Activated CD4-positive, alpha-beta T cell treated with anti-CD3 and anti-CD28 coated beads, Interleukin-2, Interleukin-6, amounts not matched to agents 100 ng/mL and 50 ng/mL, durations not matched to agents 16 hours and 8 hours (primary cell): ENCODE measurements around the gene ASPDH.
"Not testable (repeated sequence)": the region's sequence is repeated elsewhere in the genome, so short reads cannot be mapped to it uniquely, and the experiment has no call there.

Experiments
- DNase-seq: peaks from one replicate; pipeline ENCODE4 v3.0.0-alpha.2; 2020

The ASPDH gene

DNA sequence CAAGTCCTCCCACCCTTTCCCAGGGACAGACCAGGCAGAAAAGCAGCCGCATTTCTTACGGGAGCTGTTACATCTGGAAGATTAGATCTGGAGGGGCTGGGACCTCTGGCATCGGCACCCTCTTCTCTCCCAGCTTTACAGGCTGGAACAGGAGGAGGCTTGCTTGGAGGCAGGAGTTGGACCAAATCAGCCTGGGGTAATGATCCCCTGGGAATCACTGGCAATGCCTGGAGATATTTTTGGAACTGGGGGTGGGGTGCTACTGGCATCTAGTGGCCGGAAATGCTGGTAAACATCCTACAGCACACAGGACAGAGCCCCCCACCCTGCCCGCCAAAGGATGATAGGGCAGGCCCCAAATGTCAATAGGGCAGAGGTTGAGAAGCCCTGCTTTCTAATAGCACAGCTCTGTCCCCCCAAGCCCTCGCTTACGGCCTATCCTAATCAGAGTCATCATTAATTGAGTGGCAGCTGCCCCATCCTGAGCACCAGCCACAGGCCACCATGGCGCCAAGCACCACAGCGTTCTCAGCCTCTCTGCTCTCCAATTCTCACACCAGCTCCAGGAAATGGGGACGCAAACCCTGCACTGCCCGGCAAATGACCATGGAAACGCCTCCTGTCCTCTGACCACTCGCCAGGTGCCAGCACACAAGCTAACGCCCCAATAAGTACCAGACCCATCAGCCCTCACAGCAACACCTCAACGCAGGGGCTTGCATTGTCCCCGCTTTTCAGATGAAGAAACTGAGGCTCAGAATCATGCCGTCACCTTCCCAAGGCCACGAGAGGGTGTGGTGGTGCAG, 33.9 kb upstream of the ASPDH start:
- no peak for DNase-seq

DNA sequence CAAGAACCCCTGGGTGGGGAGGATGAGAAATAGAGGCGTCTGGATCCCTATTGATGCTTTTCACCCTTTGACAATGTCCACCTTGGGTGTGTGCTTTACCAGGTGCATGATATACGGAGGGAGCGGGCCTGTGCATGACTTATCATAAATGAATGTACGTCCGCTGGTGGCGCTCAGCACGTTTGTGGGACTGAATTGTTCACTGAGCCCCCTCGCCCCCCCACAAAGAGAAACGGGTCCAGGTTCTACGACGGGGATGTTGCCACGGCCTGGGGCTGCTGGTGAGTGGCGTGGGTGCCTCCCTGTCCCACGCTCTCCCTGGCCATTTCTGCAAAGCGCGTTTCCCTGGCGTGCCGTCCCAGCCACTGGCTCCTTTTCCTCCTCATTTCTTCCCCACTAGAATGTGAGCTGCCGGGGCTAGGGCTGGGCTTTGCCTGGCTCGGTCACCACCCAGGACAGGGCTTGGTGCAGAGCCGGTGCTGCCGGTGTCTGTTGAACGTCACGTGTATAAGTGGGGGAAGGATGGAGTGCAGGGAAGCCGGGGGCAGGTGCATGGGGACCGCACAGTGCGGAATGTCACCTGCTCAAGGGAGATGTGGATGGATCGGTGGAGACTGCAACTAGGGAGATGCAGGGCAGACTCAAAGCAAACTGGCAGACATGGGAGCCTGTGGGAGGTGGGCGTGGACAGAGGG, 33.0 kb upstream of the ASPDH start:
- no peak for DNase-seq

DNA sequence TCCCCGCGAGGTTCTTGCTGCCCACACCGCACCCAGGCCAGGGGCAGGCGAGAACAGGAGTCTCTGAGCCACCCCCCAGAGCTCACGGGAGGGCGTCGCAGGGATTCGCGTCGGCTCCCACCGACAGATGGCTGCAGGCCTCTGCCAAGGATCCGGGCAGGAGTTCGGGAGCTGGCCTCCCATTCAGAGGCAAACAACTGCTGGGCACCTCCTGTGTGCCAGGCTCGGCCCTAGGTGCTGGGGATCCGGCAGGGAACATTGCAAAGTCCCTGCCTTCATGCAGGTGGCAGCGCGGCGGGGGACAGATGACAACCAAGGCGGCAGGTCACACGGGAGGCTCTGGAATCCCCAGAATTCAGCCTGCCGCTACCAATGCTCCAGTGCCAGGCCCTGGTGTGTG, 29.2 kb upstream of the ASPDH start:
- no peak for DNase-seq

DNA sequence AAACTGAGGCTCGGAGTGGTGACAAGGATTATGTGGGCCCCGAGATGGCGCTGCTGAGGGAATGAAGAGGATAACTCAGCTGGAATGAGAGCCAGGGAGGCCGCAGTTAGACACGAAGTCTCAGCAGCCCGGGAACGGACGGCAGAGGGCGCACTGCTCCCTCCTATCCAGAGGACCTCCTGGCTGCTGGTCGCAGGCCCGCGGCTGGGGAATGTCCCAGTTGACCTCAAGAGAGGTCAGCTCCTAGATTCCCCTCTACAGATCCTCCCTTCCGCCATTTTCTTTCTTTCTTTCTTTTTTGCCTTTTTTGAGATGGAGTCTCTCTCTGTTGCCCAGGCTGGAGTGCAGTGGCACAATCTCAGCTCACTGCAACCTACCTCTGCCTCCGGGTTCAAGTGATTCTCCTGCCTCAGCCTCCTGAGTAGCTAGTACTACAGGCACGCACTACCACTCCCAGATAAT, 24.1 kb upstream of the ASPDH start:
- DNase-seq: peak; percentile 77

DNA sequence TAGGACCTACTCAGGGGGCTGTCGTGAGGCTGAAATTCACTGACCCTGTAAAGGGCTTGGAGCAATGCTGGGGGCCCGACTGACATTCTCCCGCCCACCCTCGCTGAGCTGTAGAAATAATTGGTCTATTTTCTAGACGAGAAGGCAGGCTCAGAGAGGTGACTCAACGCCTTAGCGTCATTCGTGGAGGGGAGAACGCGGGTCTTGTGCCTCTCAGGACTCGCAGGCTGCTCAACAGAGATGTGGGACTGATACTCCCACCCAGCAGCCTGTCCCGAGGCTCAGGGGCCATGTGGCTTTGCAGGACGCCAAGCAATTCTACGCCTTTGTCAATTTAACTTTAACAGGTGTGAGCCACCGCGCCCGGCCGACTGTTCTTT, 23.6 kb upstream of the ASPDH start:
- DNase-seq: no peak

DNA sequence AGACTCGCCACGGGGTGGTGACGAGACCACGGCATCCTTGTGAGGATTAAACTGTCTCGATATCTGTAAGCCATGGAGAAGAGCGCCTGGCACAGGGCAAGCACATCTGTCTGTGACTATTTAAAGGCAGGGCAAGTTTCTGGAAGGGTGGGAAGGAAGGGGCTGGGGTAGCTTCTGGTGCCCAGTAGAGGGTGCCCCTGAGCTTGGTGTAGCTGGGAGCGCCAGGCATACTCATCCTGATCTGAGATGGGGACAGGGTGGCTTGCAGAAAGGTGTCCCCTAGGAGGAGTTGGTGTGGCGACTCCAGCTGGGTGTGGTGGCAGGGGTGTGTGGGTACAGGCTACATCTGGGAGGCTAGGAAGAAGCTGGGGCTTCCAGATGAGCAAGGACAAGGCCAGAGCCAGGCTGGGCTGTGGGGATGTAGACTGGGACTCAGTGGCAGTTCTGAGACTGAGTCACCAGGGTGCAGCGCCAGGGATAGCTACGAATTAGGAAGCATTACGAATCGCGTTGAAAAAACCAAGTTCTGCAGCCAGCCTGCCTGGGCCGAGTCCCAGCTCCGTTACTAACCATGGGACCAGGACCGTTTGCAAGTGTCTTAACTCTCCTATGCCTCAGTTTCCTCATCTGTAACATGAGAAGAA, 23.1 kb upstream of the ASPDH start:
- no peak for DNase-seq

DNA sequence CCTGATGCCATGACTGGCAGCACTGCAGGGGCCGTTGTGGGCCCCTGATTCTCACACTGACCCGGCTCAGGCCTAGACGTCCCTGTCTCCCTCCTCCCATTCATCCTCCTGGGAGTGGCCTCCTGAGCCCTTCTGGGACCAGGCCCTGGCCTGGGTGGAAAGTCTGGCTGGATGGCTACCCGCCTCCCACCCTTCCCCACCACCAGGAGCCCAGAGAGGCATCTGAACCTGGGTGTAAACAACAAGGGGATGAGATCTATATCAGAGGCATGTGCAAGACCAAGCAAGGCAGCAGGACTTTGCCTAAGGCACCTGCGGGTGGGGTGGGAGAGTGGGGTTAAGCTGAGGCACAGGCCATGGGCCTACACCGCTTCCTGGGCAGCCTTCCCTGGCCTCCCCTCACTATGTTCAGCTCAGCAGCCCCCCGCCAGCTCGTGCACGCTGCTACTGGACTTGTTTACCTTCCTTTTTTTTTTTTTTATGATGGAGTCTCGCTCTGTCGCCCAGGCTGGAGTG, 22.0 kb upstream of the ASPDH start:
- no peak for DNase-seq

DNA sequence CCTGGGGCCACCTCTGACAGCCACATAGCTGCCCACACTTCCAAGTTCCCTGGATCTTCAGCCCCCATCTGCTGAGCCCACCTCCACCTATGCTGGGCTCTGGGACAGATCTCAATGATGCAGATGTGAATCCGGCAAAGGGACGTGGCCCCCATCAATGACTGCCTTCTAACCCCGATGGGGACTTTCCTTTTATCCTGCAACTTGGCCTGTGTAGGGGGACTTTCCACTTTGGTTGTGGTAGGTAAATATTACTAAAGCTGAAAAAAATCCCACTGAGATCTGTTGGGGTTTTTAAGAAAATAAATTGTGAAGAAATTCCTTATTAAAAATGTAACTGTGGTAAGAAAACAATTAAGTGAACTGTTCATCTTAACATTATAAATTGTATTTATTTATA, 20.8 kb upstream of the ASPDH start:
- no peak for DNase-seq

DNA sequence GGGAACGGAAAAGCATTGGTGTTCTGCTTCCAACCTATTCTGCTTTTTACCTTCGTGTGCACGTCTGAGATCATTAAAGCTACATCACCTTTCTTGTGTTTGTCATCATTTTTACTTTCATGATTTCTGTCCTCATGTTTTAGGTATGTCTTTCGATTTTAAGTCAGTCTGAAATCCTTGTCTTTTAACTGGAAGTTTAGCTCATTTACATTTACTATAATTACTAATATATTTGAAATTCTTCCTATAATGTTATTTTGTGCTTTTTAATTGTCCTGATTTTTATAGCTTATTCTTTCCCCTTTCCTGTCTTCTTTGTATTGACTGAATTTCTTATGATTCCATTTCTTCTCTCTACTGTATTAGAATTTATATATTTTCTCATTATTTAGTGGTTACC, 19.2 kb upstream of the ASPDH start:
- DNase-seq: no peak

DNA sequence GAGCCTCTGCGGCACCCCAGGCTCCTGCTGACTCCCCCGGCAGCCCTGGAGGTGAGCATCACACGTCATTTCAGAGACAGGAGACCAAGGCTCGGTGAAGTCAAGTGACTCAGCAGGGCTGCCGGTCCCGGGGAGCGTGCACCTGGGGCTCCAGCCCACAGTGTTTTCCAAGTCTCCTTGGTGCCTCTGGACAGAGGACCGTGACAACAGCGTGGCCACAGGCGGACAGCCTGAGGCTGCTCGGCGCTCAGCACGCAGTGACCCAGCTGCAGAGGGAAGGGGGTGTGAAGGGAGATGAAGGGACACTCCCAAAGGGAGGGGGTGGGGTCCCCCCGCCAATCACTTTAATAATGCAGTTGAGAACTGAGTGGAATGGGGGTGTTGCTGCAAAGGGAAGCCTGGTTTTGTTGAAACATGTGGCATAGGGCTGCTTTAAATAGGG, 17.5 kb upstream of the ASPDH start:
- no peak for DNase-seq

DNA sequence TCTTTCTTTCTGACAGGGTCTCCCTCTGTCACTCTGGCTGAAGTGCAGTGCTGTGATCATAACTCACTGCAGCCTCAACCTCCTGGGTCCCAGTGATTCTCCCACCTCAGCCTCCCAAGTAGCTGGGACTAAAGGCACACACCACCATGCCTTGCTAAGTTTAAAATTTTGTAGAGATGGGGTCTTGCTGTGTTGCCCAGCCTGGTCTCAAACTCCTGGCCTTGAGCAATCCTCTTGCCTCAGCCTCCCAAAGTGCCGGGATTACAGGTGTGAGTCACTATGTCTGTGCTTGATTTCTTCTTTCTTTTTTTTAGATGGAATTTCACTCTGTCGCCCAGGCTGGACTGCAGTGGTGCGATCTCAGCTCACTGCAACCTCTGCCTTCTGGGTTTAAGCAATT, 14.3 kb upstream of the ASPDH start:
- not testable (repeated sequence) for DNase-seq

DNA sequence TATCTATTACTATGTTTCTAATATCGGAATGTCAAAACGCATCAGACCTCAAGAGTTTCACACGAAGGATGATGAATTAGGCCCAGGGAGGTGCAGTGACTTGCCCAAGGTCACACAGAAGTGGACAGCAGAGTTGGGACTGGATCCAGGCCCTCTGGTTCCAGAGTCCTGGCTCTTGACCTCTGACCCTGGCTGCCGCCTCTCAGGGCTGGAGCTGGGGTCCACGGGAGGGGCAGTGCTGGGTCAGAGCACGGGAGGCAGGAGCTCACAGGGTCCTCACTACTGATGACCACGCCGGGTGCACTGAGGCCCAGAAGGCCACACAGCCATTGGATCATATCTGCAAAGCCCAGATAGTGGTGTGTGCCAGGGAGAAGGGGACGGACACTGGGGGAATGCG, 9.2 kb upstream of the ASPDH start:
- DNase-seq: no peak

DNA sequence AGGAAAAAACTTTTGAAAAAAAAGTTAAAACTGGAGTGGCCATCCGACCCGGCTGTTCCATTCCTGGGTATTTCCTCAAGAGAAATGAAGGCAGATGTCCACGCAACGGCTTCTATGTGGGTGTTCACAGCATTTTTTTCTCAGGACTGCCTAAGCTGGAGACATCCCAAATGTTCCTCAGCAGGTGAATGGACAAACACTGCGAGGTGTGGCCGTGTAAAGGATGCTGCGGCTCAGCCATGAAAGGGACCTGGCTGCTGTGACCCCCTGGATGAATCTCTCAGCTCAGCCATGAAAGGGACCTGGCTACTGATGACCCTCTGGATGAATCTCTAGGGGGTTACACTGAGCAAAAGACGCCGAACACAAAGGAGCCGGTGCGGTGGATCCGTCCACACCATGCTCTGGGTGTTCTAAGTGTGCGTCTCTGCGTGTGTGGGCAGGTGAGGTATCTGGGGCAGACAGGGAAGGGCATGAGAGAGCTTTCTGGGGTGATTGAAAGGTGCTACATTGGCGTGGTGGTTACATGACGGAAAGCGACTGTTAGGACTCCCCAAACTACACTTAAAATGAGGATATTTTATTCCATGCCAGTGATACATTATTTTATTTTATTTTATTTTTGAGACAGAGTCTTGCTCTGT, 7.2 kb upstream of the ASPDH start:
- DNase-seq: no peak

DNA sequence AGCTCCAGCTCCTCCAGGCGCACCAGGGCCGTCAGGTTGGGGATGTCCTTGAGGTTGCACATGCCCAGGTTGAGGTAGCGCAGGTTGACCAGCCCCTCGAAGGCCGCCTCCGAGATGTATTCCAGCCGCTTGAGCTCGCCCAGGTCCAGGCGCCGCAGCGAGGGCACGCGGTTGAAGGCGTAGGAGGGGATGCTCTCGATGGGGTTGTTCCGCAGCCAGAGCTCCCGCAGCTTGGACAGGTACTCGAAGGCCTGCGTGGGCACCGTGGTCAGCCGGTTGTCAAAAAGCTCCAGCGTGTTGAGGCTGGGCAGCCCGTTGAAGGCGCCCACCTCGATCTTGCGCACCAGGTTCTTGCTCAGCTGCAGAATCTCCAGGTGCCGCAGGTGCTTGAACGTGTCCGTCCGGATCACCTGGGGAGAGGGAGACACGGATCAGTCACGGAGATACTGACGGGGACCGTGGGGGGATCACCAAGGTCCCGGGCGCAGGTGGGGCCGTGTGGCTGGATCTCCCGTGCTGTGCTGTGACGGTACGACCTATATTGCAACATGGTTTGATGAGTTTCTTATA, 5.4 kb upstream of the ASPDH start:
- no peak for DNase-seq

DNA sequence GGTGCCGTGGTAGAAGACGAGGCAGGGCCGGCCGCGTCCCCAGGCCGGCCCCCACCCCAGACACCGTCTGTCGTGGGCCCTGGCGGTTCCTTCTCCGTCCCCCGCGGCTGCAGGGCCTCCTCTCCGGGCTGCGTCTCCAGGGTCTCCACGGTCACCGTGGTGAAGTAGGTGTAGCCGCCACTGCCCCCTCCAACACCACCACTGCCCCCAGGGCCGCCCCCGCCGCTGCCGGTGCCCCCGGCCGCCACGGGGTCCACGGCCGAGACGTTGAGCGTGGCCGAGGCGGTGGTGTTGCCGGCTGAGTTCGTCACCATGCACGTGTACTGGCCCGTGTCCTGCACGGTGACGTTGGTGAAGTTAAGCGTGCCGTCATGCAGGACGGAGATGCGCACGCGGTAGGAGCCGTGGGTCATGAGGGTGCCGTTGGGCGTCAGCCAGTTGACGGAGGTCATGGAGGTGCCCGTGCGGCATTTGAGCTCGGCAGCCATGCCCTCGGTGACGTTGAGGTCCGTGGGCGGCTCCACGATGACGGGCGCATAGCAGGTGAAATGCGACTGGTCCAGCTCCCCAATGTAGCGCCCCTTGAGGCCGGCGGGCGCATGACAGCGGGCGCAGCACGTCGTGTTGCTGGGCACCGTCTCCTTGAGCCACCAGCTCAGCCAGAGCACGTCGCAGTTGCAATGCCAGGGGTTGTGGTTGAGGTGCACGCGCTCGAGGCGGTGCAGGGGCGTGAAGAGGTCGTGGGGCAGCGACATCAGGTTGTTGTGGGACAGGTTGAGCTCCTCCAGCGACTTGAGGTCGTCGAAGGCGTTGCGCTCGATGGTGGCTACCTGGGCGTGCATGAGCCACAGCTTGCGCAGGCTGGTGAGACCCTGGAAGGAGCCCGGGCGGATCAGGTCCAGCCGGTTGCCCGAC, 4.6 kb upstream of the ASPDH start:
- DNase-seq: no peak

DNA sequence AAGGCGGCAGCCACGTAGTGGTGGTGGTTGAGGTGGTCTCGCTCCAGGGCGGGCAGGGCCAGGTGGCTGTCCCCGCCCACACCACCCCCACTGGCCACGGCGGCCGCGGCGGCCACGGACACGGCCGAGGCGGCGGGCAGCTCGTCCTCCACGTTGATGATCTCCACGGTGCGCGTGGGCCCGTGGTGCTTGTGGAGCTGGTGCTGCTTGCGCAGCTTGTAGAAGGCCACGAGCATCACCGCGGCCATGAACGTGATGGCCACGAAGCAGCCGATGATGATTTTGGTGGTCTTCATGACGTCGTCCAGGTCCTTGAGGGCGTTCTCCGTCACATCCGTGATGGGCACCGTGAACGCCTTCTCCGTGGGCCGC, 4.0 kb upstream of the ASPDH start:
- DNase-seq: no peak

DNA sequence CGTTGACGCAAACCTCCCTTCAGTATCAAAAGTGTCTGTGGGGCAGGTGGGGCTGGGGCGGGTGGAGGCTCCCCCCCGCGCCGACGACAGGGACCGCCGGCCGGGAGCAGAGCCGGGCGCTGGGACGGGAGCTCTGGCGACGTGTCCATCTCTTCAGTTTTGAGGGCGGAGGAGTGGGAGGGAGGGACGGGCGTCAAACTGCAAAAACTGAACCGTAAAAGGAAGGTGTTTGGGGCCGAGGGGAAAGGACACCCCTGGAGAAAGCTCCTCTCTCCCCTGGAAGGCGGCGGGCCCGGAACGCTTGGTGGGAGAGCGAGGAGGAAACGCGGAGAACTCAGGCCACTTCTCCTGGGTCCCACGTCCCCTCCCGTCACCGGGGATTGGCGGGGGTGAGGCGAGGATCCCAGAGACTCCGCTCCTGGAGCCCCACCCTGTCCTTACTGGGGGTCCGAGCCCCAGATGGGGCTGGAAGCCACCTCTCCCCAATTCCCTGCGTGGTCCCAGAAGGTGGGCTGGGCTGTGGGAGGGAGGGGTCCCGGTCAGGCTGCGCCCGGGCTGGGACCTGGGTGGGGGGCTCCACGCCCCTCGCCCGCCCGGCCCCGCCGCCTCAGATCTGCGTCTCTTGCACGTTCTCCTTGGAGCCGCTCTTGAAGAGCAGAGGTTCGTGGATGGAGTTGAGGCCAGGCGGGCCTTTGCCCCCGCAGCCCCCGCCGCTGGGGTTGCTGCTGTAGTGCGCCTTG, 3.4 kb upstream of the ASPDH start:
- DNase-seq: no peak

DNA sequence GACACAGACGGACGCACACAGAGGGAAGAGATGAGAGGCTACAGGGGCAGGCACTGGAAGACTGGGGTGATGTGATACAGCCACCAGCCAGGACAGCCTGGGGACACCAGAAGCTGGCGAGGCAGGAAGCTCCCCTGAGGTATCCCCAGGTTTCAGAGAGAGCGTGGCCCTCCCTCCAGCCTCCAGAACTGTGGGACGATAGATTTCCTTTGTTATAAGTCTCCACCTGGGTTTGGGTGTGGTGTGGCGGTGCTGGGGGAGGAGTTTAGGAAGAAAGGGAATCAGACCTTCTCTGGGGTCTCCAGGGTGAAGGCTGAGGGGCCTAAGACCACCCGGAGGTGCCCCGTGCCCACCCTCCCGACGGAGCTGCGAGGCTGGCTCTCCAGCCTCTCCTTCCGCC, 2.7 kb upstream of the ASPDH start:
- no peak for DNase-seq

DNA sequence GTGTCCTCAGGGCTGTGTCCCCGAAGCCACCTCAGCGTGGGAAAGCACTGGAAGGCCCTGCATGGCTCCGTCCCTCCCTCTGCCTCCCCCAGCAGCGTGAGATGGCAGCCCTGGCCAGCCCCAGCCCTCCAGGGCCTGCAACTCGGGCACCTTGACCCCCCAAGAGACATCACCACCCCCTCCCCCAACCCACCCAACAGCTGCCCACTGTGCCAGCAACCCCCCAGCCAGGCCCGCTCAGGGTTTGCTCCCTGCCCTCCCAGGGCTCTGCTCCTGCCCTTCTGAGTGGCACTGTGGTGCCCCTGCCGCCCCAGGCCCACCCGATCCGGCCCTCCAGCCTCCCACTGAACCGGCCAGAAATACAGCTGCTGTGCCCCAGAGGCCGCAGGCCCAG, 1.5 kb upstream of the ASPDH start:
- no peak for DNase-seq

DNA sequence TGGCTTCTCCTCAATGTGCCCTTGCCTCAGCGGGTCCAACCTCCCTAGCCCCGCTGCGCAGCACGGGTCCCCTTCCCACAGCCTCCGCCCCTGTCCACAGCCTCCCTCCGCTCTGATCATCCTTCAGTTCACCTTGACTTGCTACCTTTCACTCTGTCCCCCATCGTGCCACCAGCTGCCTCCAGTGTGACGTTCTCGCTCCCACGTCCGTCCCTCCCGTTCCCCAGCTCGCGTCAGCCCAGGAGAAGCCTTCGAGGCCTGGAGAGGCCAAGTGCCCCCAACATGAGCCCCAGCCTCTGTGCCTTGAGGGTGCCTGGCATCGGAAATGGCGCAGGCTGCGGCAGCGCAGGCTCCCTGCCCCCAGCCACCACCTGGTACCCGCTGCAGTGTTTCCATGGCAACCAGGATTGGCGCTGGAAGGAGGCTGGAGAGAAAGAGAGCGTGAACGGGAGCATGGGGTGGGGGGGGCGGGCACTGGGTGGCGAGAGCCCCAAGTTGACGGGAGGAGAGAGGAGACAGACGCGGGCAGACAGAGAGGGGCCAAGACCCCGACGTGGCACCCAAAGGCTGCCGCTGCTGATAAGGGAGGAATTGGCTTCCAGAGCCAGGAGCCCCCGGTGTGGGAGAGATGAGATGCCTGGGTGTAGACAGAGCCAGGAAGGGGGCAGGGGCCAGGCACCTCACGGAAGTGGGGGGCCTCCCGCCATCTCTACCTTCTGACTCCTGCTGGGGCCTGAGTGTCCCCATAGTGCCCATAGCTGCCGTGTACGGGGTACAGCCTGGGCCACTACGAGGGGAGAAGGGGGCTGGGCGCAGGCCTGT, 844 bp upstream of the ASPDH start:
- DNase-seq: no peak
